ENCODE results near the gene TSPAN11.

- TF ChIP-seq EHMT2 (IDR thresholded peaks at IDR 0.05; ENCODE audit: low read depth) (no peak), BHLHE40 (IDR thresholded peaks at IDR 0.05; ENCODE audit: low read depth, low read length) (no peak), EHF (CRISPR knock-in tag; IDR thresholded peaks at IDR 0.05) (no peak), ESRRA (IDR thresholded peaks at IDR 0.05; ENCODE audit: borderline replicate concordance, low read length) (no peak), CTCF (IDR thresholded peaks at IDR 0.05) (no peak), NR3C1 (IDR thresholded peaks at IDR 0.05) (no peak)
Observed at GRCh38 chr12:30887226-30887625, 39.3 kb upstream of the TSPAN11 start.

Measured in A549 (cell line).